ENCODE measurements around the gene PRDM15. TPM values are rescaled to one million over a fixed set of nuclear protein-coding genes. Genes with fewer than 3 reads are reported as not detected.

Gene PRDM15
- total RNA-seq, 3 donors from 2014 or later (not counting 1 experiment from before 2014, with no cell fraction given), result 11.4 to 13.5 (median 11.9) TPM

GRCh38 chr21:41765420-41765821 is 113.7 kb downstream of the PRDM15 start:
- H3K4me1 ChIP-seq (ENCODE audit: control insufficient read depth, insufficient read depth, low read length), result peaks cover 32% of the 10 kb centered on the region
- no peak overlapping the region for H3K27ac ChIP-seq (ENCODE audit: low read length)
- intact Hi-C loops (cut with micrococcal nuclease), result no loop called here
- WGBS (ENCODE audit: insufficient coverage), result 81% methylated on average over 10 of the region's 11 CpGs
- H3K36me3 ChIP-seq (ENCODE audit: control insufficient read depth, insufficient read depth, low read length), result no peaks in the 10 kb centered on the region
- Mint-ChIP-seq H3K27ac (no peak overlapping the region), H3K4me1 (peaks cover 29 to 47% of the 10 kb centered on the region in 2 donors), H3K27me3 (ENCODE audit: low read depth in 2 of 2) (peaks cover 74 to 86% of the 10 kb centered on the region in 2 donors), H3K4me3 (peak overlapping the region; percentile 21), H3K9me3 (no peaks in the 10 kb centered on the region), H3K36me3 (peaks cover 10% of the 10 kb centered on the region)
- DNase-seq (no peak), ATAC-seq (no peak)
- TF ChIP-seq CTCF (IDR thresholded peaks at IDR 0.05), result no peak
- no peak overlapping the region for H3K4me3 ChIP-seq (ENCODE audit: low read length)
- H3K9me3 ChIP-seq (ENCODE audit: control insufficient read depth, insufficient read depth, low read length), result no peaks in the 10 kb centered on the region
- H3K27me3 ChIP-seq (ENCODE audit: control insufficient read depth, insufficient read depth, low read length), result peaks cover 49% of the 10 kb centered on the region

GRCh38 chr21:41764558-41765419 is 114.4 kb downstream of the PRDM15 start:
- peaks cover 33% of the 10 kb centered on the region for H3K4me1 ChIP-seq (ENCODE audit: control insufficient read depth, insufficient read depth, low read length)
- no peak overlapping the region for H3K4me3 ChIP-seq (ENCODE audit: low read length)
- no peak for DNase-seq
- WGBS (ENCODE audit: insufficient coverage), result 70% methylated on average over 5 of the region's 7 CpGs
- no peaks in the 10 kb centered on the region for H3K9me3 ChIP-seq (ENCODE audit: control insufficient read depth, insufficient read depth, low read length)
- ATAC-seq, result no peak
- H3K4me3 Mint-ChIP-seq, result no peak overlapping the region
- peaks cover 10% of the 10 kb centered on the region for H3K36me3 Mint-ChIP-seq
- peaks cover 72 to 86% of the 10 kb centered on the region in 2 donors for H3K27me3 Mint-ChIP-seq (ENCODE audit: low read depth in 2 of 2)
- no peaks in the 10 kb centered on the region for H3K9me3 Mint-ChIP-seq
- peaks cover 51% of the 10 kb centered on the region for H3K27me3 ChIP-seq (ENCODE audit: control insufficient read depth, insufficient read depth, low read length)
- no peak overlapping the region for H3K27ac ChIP-seq (ENCODE audit: low read length)
- peaks cover 29 to 48% of the 10 kb centered on the region in 2 donors for H3K4me1 Mint-ChIP-seq
- TF ChIP-seq CTCF (IDR thresholded peaks at IDR 0.05), result no peak
- H3K36me3 ChIP-seq (ENCODE audit: control insufficient read depth, insufficient read depth, low read length), result no peaks in the 10 kb centered on the region
- no peak overlapping the region for H3K27ac Mint-ChIP-seq
- intact Hi-C loops (cut with micrococcal nuclease), result no loop called here

- no peak overlapping the region for H3K27ac Mint-ChIP-seq
Observed at GRCh38 chr21:41763996-41764395, 115.1 kb downstream of the PRDM15 start.

More at GRCh38 chr21:41763996-41764395, 115.1 kb downstream of the PRDM15 start:
- H3K27me3 Mint-ChIP-seq (ENCODE audit: low read depth in 2 of 2), result peaks cover 69 to 84% of the 10 kb centered on the region in 2 donors
- H3K4me3 Mint-ChIP-seq, result no peak overlapping the region
- no peak overlapping the region for H3K4me3 ChIP-seq (ENCODE audit: low read length)
- peaks cover 33% of the 10 kb centered on the region for H3K4me1 ChIP-seq (ENCODE audit: control insufficient read depth, insufficient read depth, low read length)
- H3K27me3 ChIP-seq (ENCODE audit: control insufficient read depth, insufficient read depth, low read length), result peaks cover 46% of the 10 kb centered on the region
- no peak overlapping the region for H3K27ac ChIP-seq (ENCODE audit: low read length)
- H3K9me3 Mint-ChIP-seq, result no peaks in the 10 kb centered on the region
- peaks cover 10% of the 10 kb centered on the region for H3K36me3 Mint-ChIP-seq
- no peak for DNase-seq
- ATAC-seq, result no peak
- H3K9me3 ChIP-seq (ENCODE audit: control insufficient read depth, insufficient read depth, low read length), result no peaks in the 10 kb centered on the region
- no peaks in the 10 kb centered on the region for H3K36me3 ChIP-seq (ENCODE audit: control insufficient read depth, insufficient read depth, low read length)
- no peak for TF ChIP-seq CTCF (IDR thresholded peaks at IDR 0.05)
- H3K4me1 Mint-ChIP-seq, result peaks cover 27 to 42% of the 10 kb centered on the region in 2 donors
- intact Hi-C loops (cut with micrococcal nuclease), result no loop called here
- 75% methylated on average over 8 of the region's 8 CpGs for WGBS (ENCODE audit: insufficient coverage)
